GM12878 (cell line): Measurements from ENCODE around the gene NCKAP5. TPM values are rescaled to one million over a fixed set of nuclear protein-coding genes. Genes with fewer than 3 reads are reported as not detected.

Experiments used
- ATAC-seq: fragments of 200-7000 bp; cut with Tn5 transposase; 3 replicates; pipeline ENCODE4 v1.9.1; 2020; ENCODE audit warnings: mild to moderate bottlenecking, moderate library complexity
- BruUV-seq: library from RNA; stranded (reverse); fragments of 400-500 nt; replicated peaks from 2 replicates; lab custom pipeline; 2021; lab: Mats Ljungman, UMichigan
- CTCF ChIA-PET: fragments of 300-600 bp; sonication (Branson Sonifier 250); formaldehyde crosslinking; extraction: SDS; loops from one replicate; lab custom pipeline; 2021; ENCODE audit warnings: inconsistent platforms; lab: Yijun Ruan, JAX
- POLR2A ChIA-PET: fragments of 350-600 bp; formaldehyde crosslinking; extraction: SDS; loops from one replicate; lab custom pipeline; 2021; ENCODE audit warnings: inconsistent platforms; lab: Charles Lee
- RAD21 ChIA-PET: fragments of 300-600 bp; sonication (Branson Sonifier 250); formaldehyde crosslinking; loops from one replicate; lab custom pipeline; 2023; ENCODE audit warnings: antibody characterized with exemption; ENCODE audit not compliant: unreplicated experiment; lab: Charles Lee
- SMC1A ChIA-PET: fragments of 300-600 bp; sonication (Branson Sonifier 250); formaldehyde crosslinking; loops from one replicate; lab custom pipeline; 2023; ENCODE audit not compliant: unreplicated experiment, uncharacterized antibody; lab: Charles Lee
- DNase-seq: peaks from one replicate; pipeline ENCODE4 v3.0.0-alpha.2; 2011; ENCODE audit warnings: low read depth, low spot score
- FAIRE-seq: peaks from 3 replicates; lab custom pipeline; 2011; peaks lifted over from hg19 to GRCh38; lab: Jason Lieb, UNC
- H2AFZ ChIP-seq: 2 replicates; pipeline ENCODE4 v1.6.0; 2011; ENCODE audit warnings: low read depth, low read length, control low read depth; ENCODE audit not compliant: control insufficient read depth
- H3K27ac ChIP-seq: 2 replicates; pipeline ENCODE4 v1.5.1; 2011; ENCODE audit warnings: control low read depth; ENCODE audit not compliant: control insufficient read depth, insufficient read depth
- H3K27me3 ChIP-seq, 2 experiments: replicated peaks in 1 of 2; 2 replicates each; pipeline versions ENCODE4 v1.6.0 to v1.6.1; 2011; ENCODE audit warnings: low read length in 1 of 2; ENCODE audit not compliant: control insufficient read depth in 2 of 2, insufficient read depth in 2 of 2
- H3K36me3 ChIP-seq, 2 experiments: 2 replicates each; pipeline ENCODE4 v1.5.1; 2011; ENCODE audit warnings: low read length in 1 of 2; ENCODE audit not compliant: control insufficient read depth in 2 of 2, insufficient read depth in 2 of 2
- H3K4me1 ChIP-seq: 2 replicates; pipeline ENCODE4 v1.6.1; 2011; ENCODE audit warnings: mild to moderate bottlenecking, low read length, moderate library complexity, mixed read lengths; ENCODE audit not compliant: control insufficient read depth, insufficient read depth
- H3K4me2 ChIP-seq: 2 replicates; pipeline ENCODE4 v1.6.0; 2011; ENCODE audit warnings: control low read depth; ENCODE audit not compliant: control insufficient read depth, insufficient read depth
- H3K4me3 ChIP-seq: fragments of 200-600 bp; sonication (generic); 2 replicates; pipeline ENCODE4 v1.5.1; 2016
- H3K79me2 ChIP-seq: 2 replicates; pipeline ENCODE4 v1.6.0; 2011; ENCODE audit warnings: low read length; ENCODE audit not compliant: control insufficient read depth, insufficient read depth
- H3K9ac ChIP-seq: 2 replicates; pipeline ENCODE4 v1.8.0; 2011; ENCODE audit warnings: low read length, control low read depth, mixed read lengths; ENCODE audit not compliant: control insufficient read depth, insufficient read depth
- H3K9me3 ChIP-seq: replicated peaks from 3 replicates; pipeline ENCODE4 v1.5.1; 2011; ENCODE audit warnings: mild to moderate bottlenecking, low read length; ENCODE audit not compliant: control insufficient read depth, insufficient read depth
- H4K20me1 ChIP-seq: 2 replicates; pipeline ENCODE4 v1.6.0; 2011; ENCODE audit not compliant: control insufficient read depth, insufficient read depth
- CHD4 ChIP-seq: fragments of 200-600 bp; sonication (generic); IDR thresholded peaks from 2 replicates; pipeline ENCODE4 v1.6.1; 2016; ENCODE audit warnings: mild to moderate bottlenecking
- ZNF207 ChIP-seq: fragments of 450-650 bp; IDR thresholded peaks from 2 replicates; pipeline ENCODE4 v1.6.1; 2014; ENCODE audit warnings: antibody characterized with exemption, mild to moderate bottlenecking, borderline replicate concordance
- WGBS: methylation state at CpG from one replicate; pipeline ENCODE4 v1.1.6; 2016; ENCODE audit warnings: low lambda C conversion rate; ENCODE audit not compliant: insufficient replicate concordance, insufficient coverage; ENCODE audit errors: missing lambda C conversion rate; 5-methylcytosine and 5-hydroxymethylcytosine counted together
- in situ Hi-C: fragments of 300-500 bp; cut with MboI; formaldehyde crosslinking; loops from 9 replicates; pipeline ENCODE4 v1.14.3; 2018; ENCODE audit warnings: mixed read lengths
- intact Hi-C: fragments of 100-400 bp; cut with micrococcal nuclease; formaldehyde crosslinking; loops from one replicate; pipeline ENCODE4 v1.14.2; 2022; ENCODE audit not compliant: unreplicated experiment
- polyA plus RNA-seq, 11 experiments: library from polyadenylated mRNA; depleted of rRNA in 4 of 11; unstranded in 6 of 11; stranded (reverse) in 5 of 11; fragments of >200 nt; fragmentation: Nextera tagmentation in 4 of 11; fragmentation: Illumina TruSeq in 1 of 11; extraction: Ambion mirVana in 4 of 11; extraction: Trizol in 1 of 11; gene quantifications; 1 replicate in 1 of 11; 2 replicates in 10 of 11; pipeline versions ENCODE4 v1.2.1 to v1.2.3, GENCODE V29; 2011 to 2016; ENCODE audit warnings: inconsistent platforms in 2 of 11, missing spikeins in 2 of 11, low read depth in 1 of 11
- total RNA-seq, 4 experiments: library from RNA; depleted of rRNA in 3 of 4; stranded (reverse); fragments of >200 nt in 3 of 4; fragmentation: Illumina TruSeq in 1 of 4; extraction: Trizol in 1 of 4; gene quantifications; 2 replicates each; pipeline versions ENCODE4 v1.2.1 to v1.2.3, GENCODE V29; 2013 to 2021
- TF ChIP-seq, protein P1 (sequence below): fragments of 450-650 bp; formaldehyde crosslinking; IDR thresholded peaks from 2 replicates; pipeline ENCODE4 v1.4.0; 2020; ENCODE audit warnings: mild to moderate bottlenecking, moderate library complexity

Gene NCKAP5
- total and polyA plus RNA-seq, 10 of the 15 experiments (the other 5 are each of a cell fraction or from before 2014, with no cell fraction given), result 0.06 to 0.44 (median 0.16) TPM

DNA sequence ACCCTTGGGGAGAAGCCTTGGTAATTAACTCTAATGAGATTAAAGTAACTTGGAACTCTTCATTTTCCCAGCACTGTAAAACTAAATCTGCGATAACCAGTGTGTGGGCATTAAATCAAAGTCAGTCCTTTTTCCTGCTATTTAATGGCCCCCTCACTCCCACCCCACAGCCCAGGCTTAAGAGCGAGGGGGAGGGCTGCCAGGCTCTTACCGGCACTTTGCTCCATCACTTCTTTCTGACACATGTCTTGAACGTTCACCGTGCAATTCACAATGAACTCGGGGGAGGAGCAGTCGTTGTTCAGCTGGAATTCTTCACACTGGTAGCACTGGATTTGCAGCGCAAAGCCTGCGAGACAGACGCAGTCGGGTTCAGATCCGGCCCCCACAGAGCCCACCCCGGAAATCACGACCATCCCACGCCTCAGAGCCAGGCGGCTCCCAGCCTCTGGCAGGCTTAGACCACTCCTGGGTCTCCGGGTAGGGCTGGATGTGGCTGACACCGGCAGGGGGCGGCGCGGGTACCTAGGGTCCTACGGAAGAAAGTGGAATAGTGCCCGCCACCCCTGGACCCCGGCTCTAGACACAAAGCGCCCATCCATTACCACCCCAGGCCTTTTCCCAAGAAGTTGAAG is 900.0 kb downstream of the NCKAP5 start:
- BruUV-seq, result no TSS peak

More for the DNA sequence above, 900.0 kb downstream of the NCKAP5 start:
- TF ChIP-seq ZNF207 (no peak), CHD4 (no peak)
- TF ChIP-seq, protein P1, sequence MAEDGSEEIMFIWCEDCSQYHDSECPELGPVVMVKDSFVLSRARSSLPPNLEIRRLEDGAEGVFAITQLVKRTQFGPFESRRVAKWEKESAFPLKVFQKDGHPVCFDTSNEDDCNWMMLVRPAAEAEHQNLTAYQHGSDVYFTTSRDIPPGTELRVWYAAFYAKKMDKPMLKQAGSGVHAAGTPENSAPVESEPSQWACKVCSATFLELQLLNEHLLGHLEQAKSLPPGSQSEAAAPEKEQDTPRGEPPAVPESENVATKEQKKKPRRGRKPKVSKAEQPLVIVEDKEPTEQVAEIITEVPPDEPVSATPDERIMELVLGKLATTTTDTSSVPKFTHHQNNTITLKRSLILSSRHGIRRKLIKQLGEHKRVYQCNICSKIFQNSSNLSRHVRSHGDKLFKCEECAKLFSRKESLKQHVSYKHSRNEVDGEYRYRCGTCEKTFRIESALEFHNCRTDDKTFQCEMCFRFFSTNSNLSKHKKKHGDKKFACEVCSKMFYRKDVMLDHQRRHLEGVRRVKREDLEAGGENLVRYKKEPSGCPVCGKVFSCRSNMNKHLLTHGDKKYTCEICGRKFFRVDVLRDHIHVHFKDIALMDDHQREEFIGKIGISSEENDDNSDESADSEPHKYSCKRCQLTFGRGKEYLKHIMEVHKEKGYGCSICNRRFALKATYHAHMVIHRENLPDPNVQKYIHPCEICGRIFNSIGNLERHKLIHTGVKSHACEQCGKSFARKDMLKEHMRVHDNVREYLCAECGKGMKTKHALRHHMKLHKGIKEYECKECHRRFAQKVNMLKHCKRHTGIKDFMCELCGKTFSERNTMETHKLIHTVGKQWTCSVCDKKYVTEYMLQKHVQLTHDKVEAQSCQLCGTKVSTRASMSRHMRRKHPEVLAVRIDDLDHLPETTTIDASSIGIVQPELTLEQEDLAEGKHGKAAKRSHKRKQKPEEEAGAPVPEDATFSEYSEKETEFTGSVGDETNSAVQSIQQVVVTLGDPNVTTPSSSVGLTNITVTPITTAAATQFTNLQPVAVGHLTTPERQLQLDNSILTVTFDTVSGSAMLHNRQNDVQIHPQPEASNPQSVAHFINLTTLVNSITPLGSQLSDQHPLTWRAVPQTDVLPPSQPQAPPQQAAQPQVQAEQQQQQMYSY (CRISPR knock-in tag), result no peak
- 8% methylated on average over 25 of the region's 25 CpGs for WGBS
- no peaks in the 10 kb centered on the region for H3K4me1 ChIP-seq
- H2AFZ ChIP-seq, result no peak overlapping the region
- peaks cover 5 to 6% of the 10 kb centered on the region in 2 experiments for H3K27me3 ChIP-seq
- no peaks in the 10 kb centered on the region for H4K20me1 ChIP-seq
- DNase-seq, result no peak
- H3K9ac ChIP-seq, result no peak overlapping the region
- intact Hi-C loops, result no loop called here
- SMC1A ChIA-PET, result interaction anchor here (1.4 to 1.5 kb wide), 2 partner anchors 10 to 26 kb away, joined by 4 read pairs; no protein-coding TSS in a partner anchor
- no peak for FAIRE-seq
- H3K36me3 ChIP-seq, result no peaks in the 10 kb centered on the region
- CTCF ChIA-PET, result interaction anchor here (1.0 to 1.5 kb wide), 2 partner anchors 9 to 506 kb away, joined by 3 to 6 read pairs; no protein-coding TSS in a partner anchor
- H3K4me2 ChIP-seq, result no peak overlapping the region
- no peaks in the 10 kb centered on the region for H3K9me3 ChIP-seq
- H3K4me3 ChIP-seq, result no peak overlapping the region
- in situ Hi-C loops, result no loop called here
- RAD21 ChIA-PET, result interaction anchor here (1.4 kb wide), 1 partner anchor 503 kb away, joined by 4 read pairs; no protein-coding TSS in a partner anchor
- no peak for ATAC-seq
- POLR2A ChIA-PET, result no interaction called here
- H3K79me2 ChIP-seq, result no peaks in the 10 kb centered on the region
- no peak overlapping the region for H3K27ac ChIP-seq
